Measurements from ENCODE around the gene AASDH.
A peak's percentile ranks its signal among the peaks of the same experiment; 100 is the strongest.

Gene AASDH

GRCh38 chr4:56416349-56416748 lies 29.1 kb upstream of the AASDH start:
- no peaks in the 10 kb centered on the region for H3K27me3 ChIP-seq (ENCODE audit: low read depth)
- no peaks in the 10 kb centered on the region for H3K9me3 ChIP-seq
- no peaks in the 10 kb centered on the region for H3K36me3 ChIP-seq (replicated peaks)
- no peak for DNase-seq (ENCODE audit: low spot score in 2 of 2)
- no peak overlapping the region for H3K4me3 ChIP-seq
- in situ Hi-C loops (cut with MboI; ENCODE audit: low sequenced_read_pairs), result no loop called here
- H3K4me1 ChIP-seq, result peaks cover 6% of the 10 kb centered on the region

GRCh38 chr4:56414135-56414670 lies 26.9 kb upstream of the AASDH start:
- Histone ChIP-seq H3K4me3 (no peak overlapping the region), H3K27me3 (ENCODE audit: low read depth) (no peaks in the 10 kb centered on the region), H3K36me3 (replicated peaks) (no peaks in the 10 kb centered on the region), H3K4me1 (peaks cover 20% of the 10 kb centered on the region), H3K9me3 (no peaks in the 10 kb centered on the region)
- in situ Hi-C loops (cut with MboI; ENCODE audit: low sequenced_read_pairs), result no loop called here
- DNase-seq (ENCODE audit: low spot score in 2 of 2), result no peak

- Histone ChIP-seq H3K27me3 (ENCODE audit: low read depth) (no peaks in the 10 kb centered on the region), H3K9me3 (no peaks in the 10 kb centered on the region), H3K36me3 (replicated peaks) (peaks cover 16% of the 10 kb centered on the region), H3K4me3 (peak overlapping the region; percentile 8; the same call in 1 of the 2 replicates), H3K4me1 (peaks cover 20% of the 10 kb centered on the region)
- peak; percentile 71 to 97 for DNase-seq (ENCODE audit: low spot score in 2 of 2)
- in situ Hi-C loops (cut with MboI; ENCODE audit: low sequenced_read_pairs), result no loop called here
Observed at GRCh38 chr4:56410247-56411062, 23.2 kb upstream of the AASDH start.

- no peaks in the 10 kb centered on the region for H3K9me3 ChIP-seq
- no peak overlapping the region for H3K4me3 ChIP-seq
- in situ Hi-C loops (cut with MboI; ENCODE audit: low sequenced_read_pairs), result no loop called here
- no peak for DNase-seq (ENCODE audit: low spot score in 2 of 2)
- no peaks in the 10 kb centered on the region for H3K27me3 ChIP-seq (ENCODE audit: low read depth)
- H3K36me3 ChIP-seq (replicated peaks), result peaks cover 23% of the 10 kb centered on the region
- H3K4me1 ChIP-seq, result peaks cover 20% of the 10 kb centered on the region
Observed at GRCh38 chr4:56409511-56410090, 22.3 kb upstream of the AASDH start.

GRCh38 chr4:56408978-56409377 lies 21.7 kb upstream of the AASDH start:
- DNase-seq (ENCODE audit: low spot score in 2 of 2), result no peak

GRCh38 chr4:56406151-56406550 lies 18.9 kb upstream of the AASDH start:
- Histone ChIP-seq H3K36me3 (replicated peaks) (peaks cover 48% of the 10 kb centered on the region), H3K4me1 (peaks cover 14% of the 10 kb centered on the region), H3K9me3 (no peaks in the 10 kb centered on the region), H3K4me3 (no peak overlapping the region), H3K27me3 (ENCODE audit: low read depth) (no peaks in the 10 kb centered on the region)
- in situ Hi-C loops (cut with MboI; ENCODE audit: low sequenced_read_pairs), result no loop called here
- no peak for DNase-seq (ENCODE audit: low spot score in 2 of 2)

More at GRCh38 chr4:56408978-56409377, 21.7 kb upstream of the AASDH start:
- Histone ChIP-seq H3K4me1 (peaks cover 20% of the 10 kb centered on the region), H3K27me3 (ENCODE audit: low read depth) (no peaks in the 10 kb centered on the region), H3K4me3 (no peak overlapping the region), H3K36me3 (replicated peaks) (peaks cover 25% of the 10 kb centered on the region), H3K9me3 (no peaks in the 10 kb centered on the region)
- in situ Hi-C loops (cut with MboI; ENCODE audit: low sequenced_read_pairs), result no loop called here

- peaks cover 58% of the 10 kb centered on the region for H3K36me3 ChIP-seq (replicated peaks)
- in situ Hi-C loops (cut with MboI; ENCODE audit: low sequenced_read_pairs), result no loop called here
- H3K9me3 ChIP-seq, result no peaks in the 10 kb centered on the region
- H3K27me3 ChIP-seq (ENCODE audit: low read depth), result no peaks in the 10 kb centered on the region
- peaks cover 12% of the 10 kb centered on the region for H3K4me1 ChIP-seq
- no peak for DNase-seq (ENCODE audit: low spot score in 2 of 2)
- no peak overlapping the region for H3K4me3 ChIP-seq
Observed at GRCh38 chr4:56405016-56405415, 17.7 kb upstream of the AASDH start.

- H3K36me3 ChIP-seq (replicated peaks), result peaks cover 67% of the 10 kb centered on the region
- H3K4me3 ChIP-seq, result no peak overlapping the region
- peak; percentile 15 to 56 for DNase-seq (ENCODE audit: low spot score in 2 of 2)
- in situ Hi-C loops (cut with MboI; ENCODE audit: low sequenced_read_pairs), result no loop called here
- peaks cover 14% of the 10 kb centered on the region for H3K4me1 ChIP-seq
- H3K9me3 ChIP-seq, result no peaks in the 10 kb centered on the region
- no peaks in the 10 kb centered on the region for H3K27me3 ChIP-seq (ENCODE audit: low read depth)
Observed at GRCh38 chr4:56400560-56400959, 13.3 kb upstream of the AASDH start.

GRCh38 chr4:56391270-56391669 lies 4.0 kb upstream of the AASDH start:
- Histone ChIP-seq H3K4me3 (no peak overlapping the region), H3K9me3 (no peaks in the 10 kb centered on the region), H3K4me1 (peaks cover under 1% of the 10 kb centered on the region), H3K36me3 (replicated peaks) (peaks cover 24% of the 10 kb centered on the region), H3K27me3 (ENCODE audit: low read depth) (no peaks in the 10 kb centered on the region)
- no peak for DNase-seq (ENCODE audit: low spot score in 2 of 2)
- in situ Hi-C loops (cut with MboI; ENCODE audit: low sequenced_read_pairs), result no loop called here

- Histone ChIP-seq H3K9me3 (no peaks in the 10 kb centered on the region), H3K4me3 (no peak overlapping the region; the same call in 1 of the 2 replicates), H3K36me3 (replicated peaks) (peaks cover 10% of the 10 kb centered on the region), H3K4me1 (peaks cover 3% of the 10 kb centered on the region), H3K27me3 (ENCODE audit: low read depth) (no peaks in the 10 kb centered on the region)
- DNase-seq (ENCODE audit: low spot score in 2 of 2), result no peak
- in situ Hi-C loops (cut with MboI; ENCODE audit: low sequenced_read_pairs), result no loop called here
Observed at GRCh38 chr4:56389558-56389957, 2.3 kb upstream of the AASDH start.

- in situ Hi-C loops (cut with MboI; ENCODE audit: low sequenced_read_pairs), result no loop called here
- Histone ChIP-seq H3K4me1 (peaks cover 3% of the 10 kb centered on the region), H3K36me3 (replicated peaks) (peaks cover 9% of the 10 kb centered on the region), H3K9me3 (no peaks in the 10 kb centered on the region), H3K4me3 (peak overlapping the region; percentile 62), H3K27me3 (ENCODE audit: low read depth) (no peaks in the 10 kb centered on the region)
- DNase-seq (ENCODE audit: low spot score in 2 of 2), result no peak
Observed at GRCh38 chr4:56388306-56388705, 1.0 kb upstream of the AASDH start.

- Histone ChIP-seq H3K9me3 (no peaks in the 10 kb centered on the region), H3K4me1 (peaks cover 3% of the 10 kb centered on the region), H3K4me3 (peak overlapping the region; percentile 62), H3K27me3 (ENCODE audit: low read depth) (no peaks in the 10 kb centered on the region), H3K36me3 (replicated peaks) (no peaks in the 10 kb centered on the region)
- DNase-seq (ENCODE audit: low spot score in 2 of 2), result no peak
- in situ Hi-C loops (cut with MboI; ENCODE audit: low sequenced_read_pairs), result no loop called here
Observed at GRCh38 chr4:56386091-56386490, 1.2 kb downstream of the AASDH start.

GRCh38 chr4:56375458-56375857 lies 11.8 kb downstream of the AASDH start:
- no peak for DNase-seq (ENCODE audit: low spot score in 2 of 2)
- no peak overlapping the region for H3K4me3 ChIP-seq
- H3K4me1 ChIP-seq, result no peaks in the 10 kb centered on the region; the same call in 1 of the 2 replicates
- no peaks in the 10 kb centered on the region for H3K27me3 ChIP-seq (ENCODE audit: low read depth)
- in situ Hi-C loops (cut with MboI; ENCODE audit: low sequenced_read_pairs), result no loop called here
- no peaks in the 10 kb centered on the region for H3K36me3 ChIP-seq (replicated peaks)
- no peaks in the 10 kb centered on the region for H3K9me3 ChIP-seq

GRCh38 chr4:56374956-56375355 lies 12.3 kb downstream of the AASDH start:
- Histone ChIP-seq H3K4me1 (no peaks in the 10 kb centered on the region; the same call in 1 of the 2 replicates), H3K4me3 (no peak overlapping the region), H3K36me3 (replicated peaks) (no peaks in the 10 kb centered on the region), H3K9me3 (no peaks in the 10 kb centered on the region), H3K27me3 (ENCODE audit: low read depth) (no peaks in the 10 kb centered on the region)
- in situ Hi-C loops (cut with MboI; ENCODE audit: low sequenced_read_pairs), result no loop called here
- no peak for DNase-seq (ENCODE audit: low spot score in 2 of 2)
